ENCODE results near the gene SNX25. TPM values are rescaled to one million over a fixed set of nuclear protein-coding genes. Genes with fewer than 3 reads are reported as not detected.

SNX25 gene
- 52.0 and 89.1 TPM in 2 replicates for total RNA-seq

GRCh38 chr4:185209031-185209851, at the start of gene SNX25:
SNX25 (plus strand) TSS chr4:185209598; CDS start chr4:185209827, 229 bp downstream.

GRCh38 chr4:185203486-185204237, 5.7 kb upstream of the SNX25 start, which contains the start of gene CFAP97:
CFAP97 (minus strand) TSS chr4:185204000; CDS start chr4:185191196, 12,804 bp downstream.

GRCh38 chr4:185395238-185395955, 186.0 kb downstream of the SNX25 start, which contains the start of gene LRP2BP:
LRP2BP (minus strand) TSS chr4:185395924; CDS start chr4:185378186, 17,738 bp downstream.

GRCh38 chr4:185396724-185397385, 187.5 kb downstream of the SNX25 start, which contains the start of gene ANKRD37:
ANKRD37 (plus strand) TSS chr4:185396841; CDS start chr4:185396924, 83 bp downstream.

Other genes with a start within 250 kb of the SNX25 start
- gene HELT, start 191.1 kb upstream of the SNX25 start, total RNA-seq: not detected in 2 replicates
- 23.4 and 24.5 TPM in 2 replicates for gene SLC25A4, start 66.3 kb upstream of the SNX25 start, total RNA-seq
- gene CFAP97, start 5.6 kb upstream of the SNX25 start, total RNA-seq: 45.2 and 45.9 TPM in 2 replicates
- 0.58 and 0.85 TPM in 2 replicates for gene LRP2BP, start 186.3 kb downstream of the SNX25 start, total RNA-seq
- 15.3 and 41.2 TPM in 2 replicates for gene ANKRD37, start 187.2 kb downstream of the SNX25 start, total RNA-seq
- gene UFSP2, start 216.4 kb downstream of the SNX25 start, total RNA-seq: 41.2 and 53.1 TPM in 2 replicates